ENCODE results near the gene TRANK1. TPM values are rescaled to one million over a fixed set of nuclear protein-coding genes. Genes with fewer than 3 reads are reported as not detected.

Gene TRANK1
- total RNA-seq, 2 donors from 2014 or later = 9.0 to 20.1 TPM

GRCh38 chr3:36859494-36859893 is 85.4 kb downstream of the TRANK1 start:
- no peaks in the 10 kb centered on the region for H3K9me3 Mint-ChIP-seq
- no peaks in the 10 kb centered on the region for H3K27me3 ChIP-seq (ENCODE audit: control insufficient read depth, insufficient read depth, low read length, poor library complexity, severe bottlenecking)
- peaks cover 5% of the 10 kb centered on the region for H3K4me1 ChIP-seq (ENCODE audit: control insufficient read depth, insufficient read depth, low read length)
- H3K27ac ChIP-seq (ENCODE audit: low read depth, low read length) = no peak overlapping the region
- peaks cover 2% of the 10 kb centered on the region for H3K36me3 Mint-ChIP-seq (ENCODE audit: low read depth)
- no peaks in the 10 kb centered on the region for H3K36me3 ChIP-seq (ENCODE audit: control insufficient read depth, insufficient read depth, low read length)
- H3K4me3 Mint-ChIP-seq = no peak overlapping the region
- no peak for TF ChIP-seq CTCF (conservative IDR thresholded peaks at IDR 0.05)
- H3K9ac ChIP-seq (ENCODE audit: extremely low read depth, low read length, poor library complexity, severe bottlenecking) = no peak overlapping the region
- H3K9me3 ChIP-seq (ENCODE audit: control insufficient read depth, low read length) = no peaks in the 10 kb centered on the region
- WGBS, 2 experiments (ENCODE audit: insufficient coverage in 1 of 2, insufficient read length in 1 of 2) = 94 to 100% methylated on average over 1 to 3 of the region's 3 CpGs
- H3K27me3 Mint-ChIP-seq (ENCODE audit: insufficient read depth) = no peaks in the 10 kb centered on the region
- H3K27ac Mint-ChIP-seq = no peak overlapping the region
- peaks cover 17% of the 10 kb centered on the region for H3K4me1 Mint-ChIP-seq
- DNase-seq = no peak
- no peak overlapping the region for H3K4me3 ChIP-seq (ENCODE audit: low read length)

- Mint-ChIP-seq H3K4me1 (peaks cover 3% of the 10 kb centered on the region), H3K27ac (no peak overlapping the region), H3K27me3 (ENCODE audit: insufficient read depth) (no peaks in the 10 kb centered on the region), H3K9me3 (no peaks in the 10 kb centered on the region), H3K36me3 (ENCODE audit: low read depth) (no peaks in the 10 kb centered on the region), H3K4me3 (no peak overlapping the region)
- H3K36me3 ChIP-seq (ENCODE audit: control insufficient read depth, insufficient read depth, low read length) = no peaks in the 10 kb centered on the region
- no peak overlapping the region for H3K9ac ChIP-seq (ENCODE audit: extremely low read depth, low read length, poor library complexity, severe bottlenecking)
- no peak for DNase-seq
- no peaks in the 10 kb centered on the region for H3K9me3 ChIP-seq (ENCODE audit: control insufficient read depth, low read length)
- TF ChIP-seq CTCF (conservative IDR thresholded peaks at IDR 0.05) = no peak
- 89 to 93% methylated on average over 3 of the region's 3 CpGs for WGBS, 2 experiments (ENCODE audit: insufficient coverage in 1 of 2, insufficient read length in 1 of 2)
- no peaks in the 10 kb centered on the region for H3K4me1 ChIP-seq (ENCODE audit: control insufficient read depth, insufficient read depth, low read length)
- no peak overlapping the region for H3K27ac ChIP-seq (ENCODE audit: low read depth, low read length)
- H3K27me3 ChIP-seq (ENCODE audit: control insufficient read depth, insufficient read depth, low read length, poor library complexity, severe bottlenecking) = no peaks in the 10 kb centered on the region
- H3K4me3 ChIP-seq (ENCODE audit: low read length) = no peak overlapping the region
Measured at GRCh38 chr3:36852071-36852470, 92.8 kb downstream of the TRANK1 start.

- Histone ChIP-seq H3K9ac (ENCODE audit: extremely low read depth, low read length, poor library complexity, severe bottlenecking) (no peak overlapping the region), H3K27ac (ENCODE audit: low read depth, low read length) (no peak overlapping the region), H3K9me3 (ENCODE audit: control insufficient read depth, low read length) (no peaks in the 10 kb centered on the region), H3K27me3 (ENCODE audit: control insufficient read depth, insufficient read depth, low read length, poor library complexity, severe bottlenecking) (no peaks in the 10 kb centered on the region), H3K36me3 (ENCODE audit: control insufficient read depth, insufficient read depth, low read length) (no peaks in the 10 kb centered on the region), H3K4me3 (ENCODE audit: low read length) (no peak overlapping the region), H3K4me1 (ENCODE audit: control insufficient read depth, insufficient read depth, low read length) (no peaks in the 10 kb centered on the region)
- no peak overlapping the region for H3K27ac Mint-ChIP-seq
- H3K4me1 Mint-ChIP-seq = peaks cover 3% of the 10 kb centered on the region
- WGBS, 2 experiments (ENCODE audit: insufficient coverage in 1 of 2, insufficient read length in 1 of 2) = 93 to 100% methylated on average over 1 of the region's 1 CpG
- no peak for DNase-seq
- TF ChIP-seq CTCF (conservative IDR thresholded peaks at IDR 0.05) = no peak
- H3K4me3 Mint-ChIP-seq = no peak overlapping the region
- H3K36me3 Mint-ChIP-seq (ENCODE audit: low read depth) = no peaks in the 10 kb centered on the region
- H3K27me3 Mint-ChIP-seq (ENCODE audit: insufficient read depth) = no peaks in the 10 kb centered on the region
- no peaks in the 10 kb centered on the region for H3K9me3 Mint-ChIP-seq
Measured at GRCh38 chr3:36850743-36851142, 94.1 kb downstream of the TRANK1 start.
